Ovary (tissue), 3 donors: Measurements from ENCODE around the gene IGFBP4.

Experiments used
- POLR2A ChIP-seq: fragments of 450-650 bp; IDR thresholded peaks from one replicate; pipeline ENCODE4 v1.6.1; 2017; ENCODE audit warnings: antibody characterized with exemption, mild to moderate bottlenecking, moderate library complexity
- TF ChIP-seq, protein P1 (sequence below), 3 donors: fragments of 450-650 bp in 2 of 3; fragments of 200-600 bp in 1 of 3; IDR thresholded peaks; one replicate each; pipeline versions ENCODE4 v1.5.1 to v1.8.0; 2016 to 2022; ENCODE audit warnings: antibody characterized with exemption in 3 of 3, mild to moderate bottlenecking in 1 of 3
- donor health status: DM: no; HTN: no; CAD: no.

DNA sequence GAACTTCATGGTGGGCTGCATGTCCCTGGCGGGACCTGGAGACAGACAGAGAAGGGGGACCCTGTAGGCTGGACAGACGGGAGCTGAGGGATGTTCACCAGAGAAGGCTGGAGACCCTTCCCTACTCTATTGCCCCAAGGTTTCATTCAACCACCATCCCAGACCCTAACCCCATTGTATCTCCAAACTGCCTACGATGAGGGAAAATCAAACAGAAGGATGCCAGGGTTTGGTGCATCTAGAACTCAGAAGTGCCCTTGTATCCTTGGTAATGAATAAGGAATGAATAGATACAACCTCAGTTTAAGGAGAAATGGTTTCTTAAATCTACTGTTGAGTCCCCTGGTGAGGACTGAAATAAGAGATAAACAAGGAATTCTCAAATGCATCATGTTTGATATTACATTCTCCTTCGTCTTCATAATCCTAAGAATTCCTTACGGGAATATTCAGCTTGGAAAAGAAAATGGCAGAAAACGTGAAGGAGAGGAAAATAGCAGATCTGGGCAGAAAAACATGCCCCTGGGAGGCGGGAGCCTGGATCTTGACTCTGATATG, 41.8 kb downstream of the IGFBP4 start:
- no peak for TF ChIP-seq POLR2A
- TF ChIP-seq, protein P1, sequence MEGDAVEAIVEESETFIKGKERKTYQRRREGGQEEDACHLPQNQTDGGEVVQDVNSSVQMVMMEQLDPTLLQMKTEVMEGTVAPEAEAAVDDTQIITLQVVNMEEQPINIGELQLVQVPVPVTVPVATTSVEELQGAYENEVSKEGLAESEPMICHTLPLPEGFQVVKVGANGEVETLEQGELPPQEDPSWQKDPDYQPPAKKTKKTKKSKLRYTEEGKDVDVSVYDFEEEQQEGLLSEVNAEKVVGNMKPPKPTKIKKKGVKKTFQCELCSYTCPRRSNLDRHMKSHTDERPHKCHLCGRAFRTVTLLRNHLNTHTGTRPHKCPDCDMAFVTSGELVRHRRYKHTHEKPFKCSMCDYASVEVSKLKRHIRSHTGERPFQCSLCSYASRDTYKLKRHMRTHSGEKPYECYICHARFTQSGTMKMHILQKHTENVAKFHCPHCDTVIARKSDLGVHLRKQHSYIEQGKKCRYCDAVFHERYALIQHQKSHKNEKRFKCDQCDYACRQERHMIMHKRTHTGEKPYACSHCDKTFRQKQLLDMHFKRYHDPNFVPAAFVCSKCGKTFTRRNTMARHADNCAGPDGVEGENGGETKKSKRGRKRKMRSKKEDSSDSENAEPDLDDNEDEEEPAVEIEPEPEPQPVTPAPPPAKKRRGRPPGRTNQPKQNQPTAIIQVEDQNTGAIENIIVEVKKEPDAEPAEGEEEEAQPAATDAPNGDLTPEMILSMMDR (IDR thresholded peaks at IDR 0.05): no peak
